IMR-90 (cell line): Measurements from ENCODE around the gene C1QC. TPM values are rescaled to one million over a fixed set of nuclear protein-coding genes. Genes with fewer than 3 reads are reported as not detected.

ENCODE experiments used
- ATAC-seq: fragments of 200-7000 bp; cut with Tn5 transposase; 2 replicates; pipeline ENCODE4 v1.9.1; 2020; ENCODE audit warnings: low read depth, mild to moderate bottlenecking, moderate library complexity
- BruUV-seq: library from RNA; stranded (reverse); fragments of 400-500 nt; replicated peaks from 2 replicates; lab custom pipeline; 2021; lab: Mats Ljungman, UMichigan
- CTCF ChIA-PET: fragments of 300-600 bp; formaldehyde crosslinking; extraction: SDS; loops from one replicate; lab custom pipeline; 2021; ENCODE audit warnings: antibody characterized with exemption; lab: Yijun Ruan, JAX
- POLR2A ChIA-PET: fragments of 300-600 bp; sonication (Branson Sonifier 250); formaldehyde crosslinking; loops from one replicate; lab custom pipeline; 2022; ENCODE audit warnings: antibody characterized with exemption; ENCODE audit not compliant: unreplicated experiment; lab: Charles Lee
- DNase-seq: peaks from one replicate; pipeline ENCODE4 v3.0.0; 2013
- H2AFZ ChIP-seq: replicated peaks from 2 replicates; pipeline ENCODE3; 2013; ENCODE audit warnings: low read length, mild to moderate bottlenecking; ENCODE audit not compliant: poor library complexity
- H2AK5ac ChIP-seq: 2 replicates; pipeline ENCODE4 v1.6.1; 2013; ENCODE audit warnings: low read depth, low read length, inconsistent platforms
- H2AK9ac ChIP-seq: replicated peaks from 2 replicates; pipeline ENCODE3; 2013; ENCODE audit warnings: mild to moderate bottlenecking, low read depth, low read length, moderate library complexity; ENCODE audit not compliant: poor library complexity
- H2BK120ac ChIP-seq: 2 replicates; pipeline ENCODE4 v1.6.1; 2013; ENCODE audit warnings: low read depth, low read length, inconsistent platforms
- H2BK15ac ChIP-seq: 3 replicates; pipeline ENCODE4 v1.6.1; 2013; ENCODE audit warnings: low read depth, low read length, inconsistent platforms
- H2BK20ac ChIP-seq: 2 replicates; pipeline ENCODE4 v1.6.1; 2013; ENCODE audit warnings: low read depth, mild to moderate bottlenecking, inconsistent platforms, low read length, moderate library complexity
- H2BK5ac ChIP-seq: 2 replicates; pipeline ENCODE4 v1.6.1; 2013; ENCODE audit warnings: mild to moderate bottlenecking, low read depth, low read length, inconsistent platforms; ENCODE audit not compliant: poor library complexity, severe bottlenecking
- H3K14ac ChIP-seq: replicated peaks from 2 replicates; pipeline ENCODE4 v1.6.1; 2013; ENCODE audit warnings: low read depth, low read length, inconsistent platforms
- H3K18ac ChIP-seq: 2 replicates; pipeline ENCODE4 v1.6.1; 2013; ENCODE audit warnings: low read depth, low read length, control low read depth
- H3K23ac ChIP-seq: 2 replicates; pipeline ENCODE4 v1.6.1; 2013; ENCODE audit warnings: low read depth, low read length, inconsistent platforms
- H3K27ac ChIP-seq: 2 replicates; pipeline ENCODE4 v1.5.1; 2013; ENCODE audit warnings: mild to moderate bottlenecking, control low read depth, low read length; ENCODE audit not compliant: insufficient read depth
- H3K27me3 ChIP-seq: 2 replicates; pipeline ENCODE4 v1.6.1; 2013; ENCODE audit warnings: low read length; ENCODE audit not compliant: control insufficient read depth, insufficient read depth
- H3K36me3 ChIP-seq: 2 replicates; pipeline ENCODE4 v1.6.1; 2013; ENCODE audit warnings: low read length, mixed read lengths; ENCODE audit not compliant: control insufficient read depth, insufficient read depth
- H3K4ac ChIP-seq: 2 replicates; pipeline ENCODE4 v1.6.1; 2013; ENCODE audit warnings: low read depth, low read length, inconsistent platforms
- H3K4me1 ChIP-seq: 2 replicates; pipeline ENCODE4 v1.6.1; 2013; ENCODE audit warnings: low read length, mixed read lengths; ENCODE audit not compliant: control insufficient read depth, insufficient read depth
- H3K4me2 ChIP-seq: 2 replicates; pipeline ENCODE4 v1.6.1; 2013; ENCODE audit warnings: low read depth, mild to moderate bottlenecking, control low read depth, low read length, moderate library complexity
- H3K4me3 ChIP-seq: 2 replicates; pipeline ENCODE4 v1.5.1; 2013; ENCODE audit warnings: low read depth, mild to moderate bottlenecking, control low read depth, low read length, moderate library complexity; ENCODE audit not compliant: insufficient read depth
- H3K56ac ChIP-seq: 2 replicates; pipeline ENCODE4 v1.6.1; 2013; ENCODE audit warnings: low read length, inconsistent platforms; ENCODE audit not compliant: insufficient read depth; ENCODE audit errors: extremely low read depth
- H3K79me1 ChIP-seq, 2 experiments: 2 replicates each; pipeline ENCODE4 v1.6.1; 2013; ENCODE audit warnings: low read length in 2 of 2, inconsistent platforms in 1 of 2, low read depth in 1 of 2
- H3K9ac ChIP-seq: 2 replicates; pipeline ENCODE4 v1.6.1; 2013; ENCODE audit warnings: low read depth, low read length, control low read depth
- H3K9me1 ChIP-seq: 2 replicates; pipeline ENCODE4 v1.6.1; 2013; ENCODE audit warnings: low read length, inconsistent platforms; ENCODE audit not compliant: insufficient read depth
- H3K9me3 ChIP-seq: 2 replicates; pipeline ENCODE4 v1.6.1; 2013; ENCODE audit warnings: low read length; ENCODE audit not compliant: control insufficient read depth, insufficient read depth
- H4K20me1 ChIP-seq: 2 replicates; pipeline ENCODE4 v1.6.1; 2013; ENCODE audit warnings: low read length, inconsistent platforms; ENCODE audit not compliant: insufficient read depth
- H4K5ac ChIP-seq: 2 replicates; pipeline ENCODE4 v1.6.1; 2013; ENCODE audit warnings: mild to moderate bottlenecking, low read depth, low read length, control low read depth
- H4K8ac ChIP-seq, 2 experiments: 2 replicates each; pipeline ENCODE4 v1.6.1; 2013; ENCODE audit warnings: low read depth in 2 of 2, low read length in 2 of 2, control low read depth in 1 of 2, inconsistent platforms in 1 of 2
- H4K91ac ChIP-seq: 2 replicates; pipeline ENCODE4 v1.6.1; 2013; ENCODE audit warnings: low read depth, low read length, inconsistent platforms; ENCODE audit not compliant: insufficient read depth
- CEBPB ChIP-seq: IDR thresholded peaks from 2 replicates; pipeline ENCODE4 v1.6.1; 2012; ENCODE audit warnings: low read depth, low read length, improper control_type of control experiment
- CTCF ChIP-seq: conservative IDR thresholded peaks from 2 replicates; pipeline ENCODE4 v1.5.1; 2012; ENCODE audit warnings: mild to moderate bottlenecking, low read depth, low read length, improper control_type of control experiment
- MXI1 ChIP-seq: IDR thresholded peaks from 2 replicates; pipeline ENCODE4 v1.6.1; 2012; ENCODE audit warnings: low read depth, mild to moderate bottlenecking, low read length, moderate library complexity, borderline replicate concordance
- NFE2L2 ChIP-seq: fragments of 150-350 bp; IDR thresholded peaks from 2 replicates; pipeline ENCODE4 v1.6.1; 2016; ENCODE audit warnings: low read depth, mild to moderate bottlenecking, low read length
- RCOR1 ChIP-seq: IDR thresholded peaks from 2 replicates; pipeline ENCODE4 v1.6.1; 2012; ENCODE audit warnings: mild to moderate bottlenecking, low read length, improper control_type of control experiment; ENCODE audit not compliant: insufficient replicate concordance
- WGBS, 2 experiments: methylation state at CpG; one replicate each; pipeline versions ENCODE4 v1.1.5 to v1.1.7; 2013; ENCODE audit warnings: missing lambda C conversion rate in 2 of 2; ENCODE audit not compliant: insufficient read length in 1 of 2; ENCODE audit errors: extremely low coverage in 2 of 2; 5-methylcytosine and 5-hydroxymethylcytosine counted together
- dilution Hi-C: fragments of 300-500 bp; cut with HindIII; formaldehyde crosslinking; loops from one replicate; pipeline ENCODE4 v1.14.3; 2018; ENCODE audit warnings: low sequenced_read_pairs; ENCODE audit not compliant: unreplicated experiment
- in situ Hi-C: fragments of 300-500 bp; cut with MboI; formaldehyde crosslinking; loops from 3 replicates; pipeline ENCODE4 v1.14.3; 2019; ENCODE audit warnings: low sequenced_read_pairs, inconsistent platforms, mixed read lengths
- intact Hi-C: fragments of 100-400 bp; cut with micrococcal nuclease; formaldehyde crosslinking; loops from 2 replicates; pipeline ENCODE4 v1.10.0; 2022
- polyA plus RNA-seq, 3 experiments: library from polyadenylated mRNA; depleted of rRNA; stranded (reverse); fragments of >200 nt; gene quantifications; 2 replicates each; pipeline ENCODE4 v1.2.3, GENCODE V29; 2012; ENCODE audit warnings: low replicate concordance in 1 of 3
- total RNA-seq: library from RNA; depleted of rRNA; stranded (reverse); fragments of >200 nt; gene quantifications from 2 replicates; pipeline ENCODE4 v1.2.3, GENCODE V29; 2012

C1QC gene
- total and polyA plus RNA-seq, 2 of the 4 experiments (the other 2 are of a cell fraction) = not detected

GRCh38 chr1:22691031-22691753 is 47.8 kb downstream of the C1QC start (continued):
- no peak for TF ChIP-seq CTCF

GRCh38 chr1:22694172-22694571 is 50.7 kb downstream of the C1QC start:
- POLR2A ChIA-PET = no interaction called here
- CTCF ChIA-PET = no interaction called here
- H2BK15ac ChIP-seq = no peak overlapping the region
- H3K79me1 ChIP-seq = no peaks in the 10 kb centered on the region
- no peak overlapping the region for H3K18ac ChIP-seq
- H4K91ac ChIP-seq = no peak overlapping the region
- H3K9ac ChIP-seq = no peak overlapping the region
- no peak for ATAC-seq
- H3K4me2 ChIP-seq = no peak overlapping the region
- DNase-seq = no peak
- no peaks in the 10 kb centered on the region for H3K9me3 ChIP-seq
- H3K23ac ChIP-seq = no peak overlapping the region
- no peak overlapping the region for H4K8ac ChIP-seq
- H2BK120ac ChIP-seq = no peak overlapping the region
- H4K5ac ChIP-seq = no peak overlapping the region
- in situ Hi-C loops = no loop called here
- peaks cover 3% of the 10 kb centered on the region for H3K4me1 ChIP-seq
- intact Hi-C loops = no loop called here
- H3K14ac ChIP-seq = no peak overlapping the region
- no peaks in the 10 kb centered on the region for H3K27me3 ChIP-seq
- WGBS, 2 experiments = 80% methylated on average over 1 of the region's 5 CpGs; no CpG with 5 or more reads in 1 of the 2 experiments
- no peak overlapping the region for H3K27ac ChIP-seq
- H2AK9ac ChIP-seq = no peak overlapping the region
- H2BK5ac ChIP-seq = no peak overlapping the region
- no peak overlapping the region for H3K56ac ChIP-seq
- H3K36me3 ChIP-seq = no peaks in the 10 kb centered on the region
- dilution Hi-C loops = no loop called here
- H3K4ac ChIP-seq = no peak overlapping the region
- no peak overlapping the region for H2AK5ac ChIP-seq
- H2BK20ac ChIP-seq = 0 out of 2 replicates have a peak overlapping the region, but pooled peaks have one; percentile 16
- no peaks in the 10 kb centered on the region for H4K20me1 ChIP-seq
- no peak overlapping the region for H3K4me3 ChIP-seq
- H2AFZ ChIP-seq = no peak overlapping the region
- H3K9me1 ChIP-seq = 0 out of 2 replicates have a peak, but pooled peaks cover 5% of the 10 kb centered on the region
- no TSS peak for BruUV-seq
- no peak for TF ChIP-seq NFE2L2
- no peak for TF ChIP-seq CEBPB
- TF ChIP-seq MXI1 = no peak
- no peak for TF ChIP-seq RCOR1
